ENCODE measurements around the gene TRIM72. TPM values are rescaled to one million over a fixed set of nuclear protein-coding genes. Genes with fewer than 3 reads are reported as not detected.

Gene TRIM72
- total RNA-seq, 4 donors from 2014 or later, result not detected

DNA sequence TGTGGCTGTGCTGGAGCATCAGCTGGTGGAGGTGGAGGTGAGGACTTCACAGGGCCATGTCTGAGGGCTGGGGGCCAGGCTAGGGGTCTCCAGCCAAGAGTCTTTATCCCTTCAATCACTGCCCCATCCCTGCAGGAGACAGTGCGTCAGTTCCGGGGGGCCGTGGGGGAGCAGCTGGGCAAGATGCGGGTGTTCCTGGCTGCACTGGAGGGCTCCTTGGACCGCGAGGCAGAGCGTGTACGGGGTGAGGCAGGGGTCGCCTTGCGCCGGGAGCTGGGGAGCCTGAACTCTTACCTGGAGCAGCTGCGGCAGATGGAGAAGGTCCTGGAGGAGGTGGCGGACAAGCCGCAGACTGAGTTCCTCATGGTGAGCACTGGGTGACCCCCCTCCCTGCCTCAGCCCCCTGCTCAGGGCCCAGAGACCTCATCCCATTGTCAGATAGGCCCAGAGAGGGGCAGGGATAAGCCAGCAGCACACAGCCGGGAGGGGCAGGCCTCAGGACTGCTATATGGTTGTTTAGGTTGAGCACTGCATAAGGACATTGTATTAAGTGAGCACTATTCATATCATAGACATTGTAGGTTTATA is 5.3 kb downstream of the TRIM72 start:
- TF ChIP-seq, protein P1, sequence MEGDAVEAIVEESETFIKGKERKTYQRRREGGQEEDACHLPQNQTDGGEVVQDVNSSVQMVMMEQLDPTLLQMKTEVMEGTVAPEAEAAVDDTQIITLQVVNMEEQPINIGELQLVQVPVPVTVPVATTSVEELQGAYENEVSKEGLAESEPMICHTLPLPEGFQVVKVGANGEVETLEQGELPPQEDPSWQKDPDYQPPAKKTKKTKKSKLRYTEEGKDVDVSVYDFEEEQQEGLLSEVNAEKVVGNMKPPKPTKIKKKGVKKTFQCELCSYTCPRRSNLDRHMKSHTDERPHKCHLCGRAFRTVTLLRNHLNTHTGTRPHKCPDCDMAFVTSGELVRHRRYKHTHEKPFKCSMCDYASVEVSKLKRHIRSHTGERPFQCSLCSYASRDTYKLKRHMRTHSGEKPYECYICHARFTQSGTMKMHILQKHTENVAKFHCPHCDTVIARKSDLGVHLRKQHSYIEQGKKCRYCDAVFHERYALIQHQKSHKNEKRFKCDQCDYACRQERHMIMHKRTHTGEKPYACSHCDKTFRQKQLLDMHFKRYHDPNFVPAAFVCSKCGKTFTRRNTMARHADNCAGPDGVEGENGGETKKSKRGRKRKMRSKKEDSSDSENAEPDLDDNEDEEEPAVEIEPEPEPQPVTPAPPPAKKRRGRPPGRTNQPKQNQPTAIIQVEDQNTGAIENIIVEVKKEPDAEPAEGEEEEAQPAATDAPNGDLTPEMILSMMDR (IDR thresholded peaks at IDR 0.05), result no peak
- no peak for TF ChIP-seq POLR2A (IDR thresholded peaks at IDR 0.05)
- peaks cover 0 to 27% (median 22%) of the 10 kb centered on the region in 4 donors for H3K4me1 ChIP-seq
- no peak for DNase-seq
- H3K9me3 ChIP-seq, result no peaks in the 10 kb centered on the region
- peaks cover 0 to 21% of the 10 kb centered on the region in 2 donors for H3K27me3 ChIP-seq
- H3K27ac ChIP-seq, result no peak overlapping the region
- H3K36me3 ChIP-seq, result no peaks in the 10 kb centered on the region
- no peak overlapping the region for H3K4me3 ChIP-seq

DNA sequence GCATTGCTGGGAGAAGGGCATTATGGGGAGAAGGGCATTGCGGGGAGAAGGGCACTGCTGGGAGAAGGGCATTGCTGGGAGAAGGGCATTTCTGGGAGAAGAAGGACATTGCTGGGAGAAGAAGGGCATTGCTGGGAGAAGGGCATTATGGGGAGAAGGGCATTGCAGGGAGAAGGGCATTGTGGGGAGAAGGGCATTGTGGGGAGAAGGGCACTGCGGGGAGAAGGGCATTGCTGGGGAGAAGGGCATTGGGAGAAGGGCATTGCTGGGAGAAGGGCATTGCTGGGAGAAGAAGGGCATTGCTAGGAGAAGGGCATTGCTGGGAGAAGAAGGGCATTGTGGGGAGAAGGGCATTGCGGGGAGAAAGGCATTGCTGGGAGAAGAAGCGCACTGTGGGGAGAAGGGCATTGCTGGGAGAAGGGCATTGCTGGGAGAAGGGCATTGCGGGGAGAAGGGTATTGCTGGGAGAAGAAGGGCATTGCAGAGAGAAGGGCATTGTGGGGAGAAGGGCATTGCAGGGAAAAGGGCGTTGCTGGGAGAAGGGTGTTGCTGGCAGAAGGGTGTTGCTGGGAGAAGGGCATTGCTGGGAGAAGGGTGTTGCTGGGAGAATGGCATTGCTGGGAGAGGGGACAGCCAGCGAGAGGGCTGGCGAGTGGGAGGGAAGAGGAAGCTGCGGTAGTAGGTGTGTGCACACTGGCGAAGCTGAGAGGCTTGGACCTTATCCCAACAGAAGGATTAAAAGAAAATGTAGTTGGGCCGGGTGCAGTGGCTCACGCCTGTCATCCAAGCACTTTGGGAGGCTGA is 7.6 kb downstream of the TRIM72 start:
- peaks cover 0 to 7% of the 10 kb centered on the region in 2 donors for H3K27me3 ChIP-seq

DNA sequence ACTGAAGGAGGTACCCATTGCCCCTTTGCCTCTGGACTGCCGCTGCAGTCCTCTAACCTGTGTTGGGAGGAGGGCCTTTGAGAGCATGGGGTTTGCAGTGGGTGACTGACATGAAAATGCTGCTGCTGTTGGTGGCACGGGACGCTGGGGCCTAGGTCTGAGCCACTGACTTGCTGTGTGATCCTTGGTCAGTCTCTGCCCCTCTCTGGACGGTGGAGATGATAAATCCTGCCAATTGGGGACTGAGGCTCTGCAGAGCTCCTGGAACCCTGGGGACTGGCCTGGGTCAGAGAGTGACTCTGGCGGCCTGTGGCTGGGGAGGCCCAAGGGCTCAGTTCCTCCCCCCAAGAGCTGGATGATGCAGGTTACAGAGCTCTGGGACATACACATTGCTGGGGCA is 9.1 kb downstream of the TRIM72 start:
- H3K9me3 ChIP-seq, result no peaks in the 10 kb centered on the region
- H3K4me1 ChIP-seq, result no peaks in the 10 kb centered on the region
- TF ChIP-seq, protein P1 (IDR thresholded peaks at IDR 0.05), result no peak
- TF ChIP-seq POLR2A (IDR thresholded peaks at IDR 0.05), result no peak
- no peaks in the 10 kb centered on the region for H3K36me3 ChIP-seq
- H3K27me3 ChIP-seq, result no peaks in the 10 kb centered on the region
- DNase-seq, result no peak
- H3K4me3 ChIP-seq, result no peak overlapping the region
- no peak overlapping the region for H3K27ac ChIP-seq

More for the DNA sequence above, 7.6 kb downstream of the TRIM72 start:
- no peaks in the 10 kb centered on the region for H3K36me3 ChIP-seq
- H3K4me1 ChIP-seq, result peaks cover 0 to 7% (median 5%) of the 10 kb centered on the region in 4 donors
- H3K9me3 ChIP-seq, result no peaks in the 10 kb centered on the region
- H3K27ac ChIP-seq, result no peak overlapping the region
- DNase-seq, result no peak
- H3K4me3 ChIP-seq, result no peak overlapping the region
- TF ChIP-seq POLR2A (IDR thresholded peaks at IDR 0.05), result no peak
- TF ChIP-seq, protein P1 (IDR thresholded peaks at IDR 0.05), result no peak

DNA sequence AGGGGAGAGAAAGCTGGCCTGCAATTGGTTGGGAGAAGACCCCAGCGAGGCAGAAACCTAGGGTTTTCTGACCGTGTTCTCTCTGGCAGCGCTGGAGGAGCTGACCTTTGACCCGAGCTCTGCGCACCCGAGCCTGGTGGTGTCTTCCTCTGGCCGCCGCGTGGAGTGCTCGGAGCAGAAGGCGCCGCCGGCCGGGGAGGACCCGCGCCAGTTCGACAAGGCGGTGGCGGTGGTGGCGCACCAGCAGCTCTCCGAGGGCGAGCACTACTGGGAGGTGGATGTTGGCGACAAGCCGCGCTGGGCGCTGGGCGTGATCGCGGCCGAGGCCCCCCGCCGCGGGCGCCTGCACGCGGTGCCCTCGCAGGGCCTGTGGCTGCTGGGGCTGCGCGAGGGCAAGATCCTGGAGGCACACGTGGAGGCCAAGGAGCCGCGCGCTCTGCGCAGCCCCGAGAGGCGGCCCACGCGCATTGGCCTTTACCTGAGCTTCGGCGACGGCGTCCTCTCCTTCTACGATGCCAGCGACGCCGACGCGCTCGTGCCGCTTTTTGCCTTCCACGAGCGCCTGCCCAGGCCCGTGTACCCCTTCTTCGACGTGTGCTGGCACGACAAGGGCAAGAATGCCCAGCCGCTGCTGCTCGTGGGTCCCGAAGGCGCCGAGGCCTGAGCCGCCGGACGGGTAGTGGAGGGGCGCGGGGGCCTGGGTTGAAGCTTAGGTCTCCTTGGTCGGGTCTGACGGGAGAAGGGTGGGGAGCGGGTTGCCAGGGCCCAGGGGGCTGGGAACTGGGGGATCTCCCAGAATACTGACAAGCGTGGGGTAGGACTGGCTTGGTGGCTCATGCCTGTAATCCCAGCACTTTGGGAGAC is 10.4 kb downstream of the TRIM72 start:
- TF ChIP-seq POLR2A (IDR thresholded peaks at IDR 0.05), result no peak
- TF ChIP-seq, protein P1 (IDR thresholded peaks at IDR 0.05), result no peak
- Histone ChIP-seq H3K9me3 (no peaks in the 10 kb centered on the region), H3K4me1 (no peaks in the 10 kb centered on the region)

DNA sequence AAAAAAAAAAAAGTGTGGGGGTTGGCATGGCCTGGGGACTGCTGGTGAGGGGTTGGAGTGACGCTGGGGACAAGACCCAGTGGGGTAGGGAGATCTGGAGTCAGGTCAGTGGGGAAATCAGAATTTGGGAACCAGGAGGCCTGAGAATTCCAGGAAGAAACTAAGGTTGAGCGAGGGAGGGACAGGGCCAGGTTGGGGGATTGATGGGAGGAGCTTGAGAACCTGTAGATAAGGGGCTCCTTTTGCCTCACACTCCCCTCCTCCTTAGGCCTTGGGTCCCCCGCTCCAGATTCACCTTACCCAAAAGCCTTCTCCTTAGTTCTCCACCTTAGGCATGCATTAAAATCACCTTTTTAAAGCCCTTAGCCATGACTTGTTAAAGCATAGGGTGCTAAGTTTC is 11.3 kb downstream of the TRIM72 start:
- DNase-seq, result no peak
- Histone ChIP-seq H3K36me3 (no peaks in the 10 kb centered on the region), H3K9me3 (no peaks in the 10 kb centered on the region), H3K27ac (no peak overlapping the region), H3K4me1 (no peaks in the 10 kb centered on the region), H3K27me3 (no peaks in the 10 kb centered on the region), H3K4me3 (no peak overlapping the region)
- no peak for TF ChIP-seq POLR2A (IDR thresholded peaks at IDR 0.05)
- TF ChIP-seq, protein P1 (IDR thresholded peaks at IDR 0.05), result no peak

More for the DNA sequence above, 10.4 kb downstream of the TRIM72 start:
- Histone ChIP-seq H3K4me3 (no peak overlapping the region), H3K27ac (no peak overlapping the region), H3K27me3 (no peaks in the 10 kb centered on the region), H3K36me3 (no peaks in the 10 kb centered on the region)
- DNase-seq, result no peak

Data from Peyer's patch (tissue), 4 donors.